Measurements from ENCODE around the gene MEGF6. TPM values are rescaled to one million over a fixed set of nuclear protein-coding genes. Genes with fewer than 3 reads are reported as not detected.
A peak's percentile ranks its signal among the peaks of the same experiment; 100 is the strongest.

Gene MEGF6
- total RNA-seq, 2 donors from 2014 or later = 63.1 to 63.8 TPM

- H3K9me3 ChIP-seq (ENCODE audit: control insufficient read depth, low read length, poor library complexity, severe bottlenecking) = no peaks in the 10 kb centered on the region
- Mint-ChIP-seq H3K36me3 (ENCODE audit: low read depth) (no peaks in the 10 kb centered on the region), H3K4me1 (peaks cover 16% of the 10 kb centered on the region), H3K27ac (no peak overlapping the region), H3K4me3 (peak overlapping the region; percentile 84), H3K27me3 (peaks cover 36% of the 10 kb centered on the region)
- ATAC-seq = no peak
- no peak for DNase-seq
These were observed 40.0 kb upstream of the MEGF6 start for GRCh38 chr1:3651026-3651929.

GRCh38 chr1:3650248-3651025 lies 39.1 kb upstream of the MEGF6 start:
- H3K9me3 ChIP-seq (ENCODE audit: control insufficient read depth, low read length, poor library complexity, severe bottlenecking) = no peaks in the 10 kb centered on the region
- ATAC-seq (no peak), DNase-seq (no peak)
- H3K27ac Mint-ChIP-seq = no peak overlapping the region
- H3K27me3 Mint-ChIP-seq = peaks cover 29% of the 10 kb centered on the region
- H3K36me3 Mint-ChIP-seq (ENCODE audit: low read depth) = peaks cover 3% of the 10 kb centered on the region
- H3K4me1 Mint-ChIP-seq = peaks cover 14% of the 10 kb centered on the region
- peak overlapping the region; percentile 84 for H3K4me3 Mint-ChIP-seq

GRCh38 chr1:3649342-3650247 lies 38.3 kb upstream of the MEGF6 start, which contains the start of gene WRAP73:
TSS of gene WRAP73 (minus strand) at chr1:3650103. CDS start at chr1:3649999, 104 bp downstream.
- no peaks in the 10 kb centered on the region for H3K9me3 ChIP-seq (ENCODE audit: control insufficient read depth, low read length, poor library complexity, severe bottlenecking)
- DNase-seq = peak; percentile 78 to 81 (median 79)
- peak; percentile 99 for ATAC-seq
- H3K27me3 Mint-ChIP-seq = peaks cover 21% of the 10 kb centered on the region
- H3K4me3 Mint-ChIP-seq = peak within 1 kb of the TSS; percentile 84
- H3K4me1 Mint-ChIP-seq = peaks cover 14% of the 10 kb centered on the region
- H3K36me3 Mint-ChIP-seq (ENCODE audit: low read depth) = peaks cover 3% of the 10 kb centered on the region
- no peak within 1 kb of the TSS for H3K27ac Mint-ChIP-seq

GRCh38 chr1:3646596-3646995 lies 35.3 kb upstream of the MEGF6 start:
- DNase-seq (no peak), ATAC-seq (no peak)
- Mint-ChIP-seq H3K27me3 (peaks cover 5% of the 10 kb centered on the region), H3K4me3 (no peak overlapping the region), H3K27ac (no peak overlapping the region), H3K36me3 (ENCODE audit: low read depth) (peaks cover 3% of the 10 kb centered on the region), H3K4me1 (peaks cover 14% of the 10 kb centered on the region)
- no peaks in the 10 kb centered on the region for H3K9me3 ChIP-seq (ENCODE audit: control insufficient read depth, low read length, poor library complexity, severe bottlenecking)

- DNase-seq (no peak), ATAC-seq (no peak)
- Mint-ChIP-seq H3K4me3 (no peak overlapping the region), H3K36me3 (ENCODE audit: low read depth) (peaks cover 3% of the 10 kb centered on the region), H3K4me1 (peaks cover 12% of the 10 kb centered on the region), H3K27ac (no peak overlapping the region), H3K27me3 (no peaks in the 10 kb centered on the region)
- H3K9me3 ChIP-seq (ENCODE audit: control insufficient read depth, low read length, poor library complexity, severe bottlenecking) = no peaks in the 10 kb centered on the region
These were observed 34.5 kb upstream of the MEGF6 start for GRCh38 chr1:3645666-3646355.

- Mint-ChIP-seq H3K36me3 (ENCODE audit: low read depth) (peaks cover 3% of the 10 kb centered on the region), H3K4me1 (peaks cover 12% of the 10 kb centered on the region), H3K27ac (no peak overlapping the region), H3K27me3 (no peaks in the 10 kb centered on the region), H3K4me3 (no peak overlapping the region)
- ATAC-seq (no peak), DNase-seq (no peak)
- no peaks in the 10 kb centered on the region for H3K9me3 ChIP-seq (ENCODE audit: control insufficient read depth, low read length, poor library complexity, severe bottlenecking)
These were observed 33.9 kb upstream of the MEGF6 start for GRCh38 chr1:3645247-3645646.

- Mint-ChIP-seq H3K27ac (no peak overlapping the region), H3K36me3 (ENCODE audit: low read depth) (peaks cover 3% of the 10 kb centered on the region), H3K4me3 (no peak overlapping the region), H3K4me1 (peaks cover 8% of the 10 kb centered on the region), H3K27me3 (no peaks in the 10 kb centered on the region)
- ATAC-seq = no peak
- DNase-seq = no peak
- no peaks in the 10 kb centered on the region for H3K9me3 ChIP-seq (ENCODE audit: control insufficient read depth, low read length, poor library complexity, severe bottlenecking)
These were observed 33.0 kb upstream of the MEGF6 start for GRCh38 chr1:3644273-3644672.

GRCh38 chr1:3642919-3643675 lies 31.8 kb upstream of the MEGF6 start:
- Mint-ChIP-seq H3K27me3 (no peaks in the 10 kb centered on the region), H3K27ac (no peak overlapping the region), H3K36me3 (ENCODE audit: low read depth) (peaks cover 3% of the 10 kb centered on the region), H3K4me1 (peaks cover 3% of the 10 kb centered on the region), H3K4me3 (no peak overlapping the region)
- ATAC-seq = no peak
- H3K9me3 ChIP-seq (ENCODE audit: control insufficient read depth, low read length, poor library complexity, severe bottlenecking) = no peaks in the 10 kb centered on the region
- DNase-seq = no peak

- H3K36me3 Mint-ChIP-seq (ENCODE audit: low read depth) = peaks cover 5% of the 10 kb centered on the region
- no peaks in the 10 kb centered on the region for H3K9me3 ChIP-seq (ENCODE audit: control insufficient read depth, low read length, poor library complexity, severe bottlenecking)
These were observed 30.5 kb upstream of the MEGF6 start for GRCh38 chr1:3641816-3642215.

GRCh38 chr1:3641046-3641760 lies 29.9 kb upstream of the MEGF6 start:
- no peak for ATAC-seq
- peaks cover 3% of the 10 kb centered on the region for H3K4me1 Mint-ChIP-seq

More at GRCh38 chr1:3641816-3642215, 30.5 kb upstream of the MEGF6 start:
- DNase-seq (no peak), ATAC-seq (no peak)
- no peaks in the 10 kb centered on the region for H3K27me3 Mint-ChIP-seq
- peaks cover 3% of the 10 kb centered on the region for H3K4me1 Mint-ChIP-seq
- no peak overlapping the region for H3K27ac Mint-ChIP-seq
- H3K4me3 Mint-ChIP-seq = no peak overlapping the region

GRCh38 chr1:3640121-3640837 lies 29.0 kb upstream of the MEGF6 start:
- H3K9me3 ChIP-seq (ENCODE audit: control insufficient read depth, low read length, poor library complexity, severe bottlenecking) = no peaks in the 10 kb centered on the region
- Mint-ChIP-seq H3K27ac (no peak overlapping the region), H3K4me1 (peaks cover 3% of the 10 kb centered on the region), H3K4me3 (no peak overlapping the region), H3K27me3 (no peaks in the 10 kb centered on the region), H3K36me3 (ENCODE audit: low read depth) (peaks cover 7% of the 10 kb centered on the region)
- no peak for ATAC-seq
- no peak for DNase-seq

More at GRCh38 chr1:3641046-3641760, 29.9 kb upstream of the MEGF6 start:
- no peak for DNase-seq
- H3K27ac Mint-ChIP-seq = no peak overlapping the region
- no peak overlapping the region for H3K4me3 Mint-ChIP-seq
- H3K27me3 Mint-ChIP-seq = no peaks in the 10 kb centered on the region
- H3K36me3 Mint-ChIP-seq (ENCODE audit: low read depth) = peaks cover 9% of the 10 kb centered on the region
- H3K9me3 ChIP-seq (ENCODE audit: control insufficient read depth, low read length, poor library complexity, severe bottlenecking) = no peaks in the 10 kb centered on the region
